Thymus (tissue), 11 donors: Measurements from ENCODE around the gene GREM2. TPM values are rescaled to one million over a fixed set of nuclear protein-coding genes. Genes with fewer than 3 reads are reported as not detected.

Experiments
- DNase-seq, 9 donors: peaks; one replicate each; pipeline ENCODE4 v3.0.0-alpha.2; 2013; ENCODE audit warnings: low spot score in 9 of 9, low read depth in 6 of 9, missing footprints in 1 of 9
- H3K27ac ChIP-seq, 2 donors: one replicate each; pipeline ENCODE4 v1.5.1; 2013; ENCODE audit warnings: control low read depth in 1 of 2, low read depth in 1 of 2, low read length in 1 of 2, mild to moderate bottlenecking in 1 of 2, moderate library complexity in 1 of 2
- H3K27me3 ChIP-seq, 2 donors: one replicate each; pipeline ENCODE4 v1.5.1; 2013; ENCODE audit warnings: low read length in 1 of 2; ENCODE audit not compliant: control insufficient read depth in 2 of 2, insufficient read depth in 1 of 2
- H3K36me3 ChIP-seq, 2 donors: one replicate each; pipeline ENCODE4 v1.5.1; 2013; ENCODE audit warnings: low read length in 1 of 2, mild to moderate bottlenecking in 1 of 2, moderate library complexity in 1 of 2; ENCODE audit not compliant: control insufficient read depth in 2 of 2, insufficient read depth in 2 of 2
- H3K4me1 ChIP-seq, 2 donors: one replicate each; pipeline ENCODE4 v1.5.1; 2013; ENCODE audit warnings: low read length in 2 of 2; ENCODE audit not compliant: control insufficient read depth in 2 of 2, insufficient read depth in 2 of 2
- H3K4me3 ChIP-seq, 2 donors: one replicate each; pipeline ENCODE4 v1.5.1; 2013; ENCODE audit warnings: low read length in 2 of 2, control low read depth in 1 of 2, mild to moderate bottlenecking in 1 of 2
- H3K9me3 ChIP-seq, 2 donors: one replicate each; pipeline ENCODE4 v1.5.1; 2013; ENCODE audit warnings: low read length in 1 of 2, mild to moderate bottlenecking in 1 of 2; ENCODE audit not compliant: control insufficient read depth in 2 of 2, insufficient read depth in 1 of 2
- WGBS: extraction: QIAGEN DNeasy Blood & Tissue Kit; methylation state at CpG from one replicate; pipeline ENCODE4 v1.1.7; 2013; 5-methylcytosine and 5-hydroxymethylcytosine counted together
- polyA plus RNA-seq: library from polyadenylated mRNA; stranded (reverse); fragments of 200-250 nt; gene quantifications from one replicate; pipeline ENCODE4 v1.2.3, GENCODE V29; 2013
- total RNA-seq: library from RNA; stranded (reverse); fragments of 120-200 nt; gene quantifications from one replicate; pipeline ENCODE4 v1.2.4, GENCODE V29; 2013
- donor health status: healthy.

Gene GREM2
- total and polyA plus RNA-seq, 2 donors = 0.09 TPM; not detected in 1

DNA sequence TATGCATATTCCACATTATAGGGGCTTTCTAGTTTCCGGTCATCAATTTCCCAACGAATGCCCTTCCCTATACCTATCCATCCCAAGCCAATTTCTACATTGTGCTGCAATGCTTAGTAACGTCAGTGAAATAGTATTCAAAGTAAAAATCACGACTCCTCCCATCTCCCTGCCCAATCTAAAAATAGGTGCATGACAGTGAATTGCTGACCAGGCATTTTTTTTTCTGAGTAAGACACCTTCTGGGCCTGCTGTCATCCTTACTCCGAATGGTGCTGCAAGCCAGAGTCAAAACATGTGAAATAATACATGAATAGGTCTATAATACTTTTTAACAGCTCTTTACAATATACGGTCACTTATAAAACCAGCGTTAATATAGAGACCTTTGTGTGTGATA lies 120.2 kb downstream of the GREM2 start:
- DNase-seq = no peak
- H3K4me1 ChIP-seq = no peaks in the 10 kb centered on the region
- no peak overlapping the region for H3K27ac ChIP-seq
- H3K27me3 ChIP-seq = peaks cover 0 to 7% of the 10 kb centered on the region in 2 donors
- H3K36me3 ChIP-seq = no peaks in the 10 kb centered on the region
- peaks cover 0 to 6% of the 10 kb centered on the region in 2 donors for H3K9me3 ChIP-seq
- H3K4me3 ChIP-seq = no peak overlapping the region
- WGBS = 91% methylated on average over 7 of the region's 7 CpGs

DNA sequence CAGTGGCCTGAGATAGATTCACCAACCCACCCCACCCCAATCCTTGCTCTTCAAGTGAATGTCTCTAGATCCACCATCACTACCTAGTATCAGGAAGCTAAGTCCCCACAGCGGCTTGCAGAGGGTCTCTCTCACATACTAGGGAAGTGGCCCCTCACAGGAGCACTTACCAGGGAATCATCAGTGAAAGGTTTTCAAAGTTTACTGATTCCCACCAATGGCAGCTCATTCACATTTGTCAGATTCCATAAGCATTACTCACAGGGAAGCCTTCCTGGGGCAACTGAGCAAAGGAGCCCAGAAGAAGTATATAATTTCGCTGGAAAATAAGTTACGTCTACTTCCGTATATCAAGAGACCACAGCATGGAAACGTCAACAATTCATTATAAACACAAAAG lies 120.8 kb downstream of the GREM2 start:
- 86% methylated on average over 5 of the region's 5 CpGs for WGBS
- Histone ChIP-seq H3K36me3 (no peaks in the 10 kb centered on the region), H3K4me3 (no peak overlapping the region), H3K9me3 (peaks cover 0 to 6% of the 10 kb centered on the region in 2 donors), H3K4me1 (no peaks in the 10 kb centered on the region), H3K27ac (no peak overlapping the region), H3K27me3 (peaks cover 0 to 7% of the 10 kb centered on the region in 2 donors)
- DNase-seq = no peak

DNA sequence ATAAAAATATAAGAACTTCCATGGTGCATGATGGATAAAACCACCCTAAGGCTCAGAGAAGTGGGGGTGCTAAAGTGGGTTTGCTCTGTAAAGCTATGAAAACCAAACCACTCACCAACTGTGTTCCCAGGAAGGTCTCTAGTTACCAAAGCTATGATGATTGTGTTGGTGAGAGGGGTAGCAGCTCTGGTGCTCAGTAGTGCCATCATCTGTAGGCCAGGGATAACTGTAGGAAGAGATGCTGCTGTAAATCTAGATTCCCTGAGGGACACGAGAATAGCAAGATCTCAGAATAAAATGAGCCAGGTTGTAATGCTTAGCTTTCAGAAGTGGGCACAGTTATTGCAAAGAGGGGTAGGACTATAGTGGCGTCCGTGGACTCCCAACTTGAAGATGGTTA lies 124.5 kb downstream of the GREM2 start:
- no peaks in the 10 kb centered on the region for H3K36me3 ChIP-seq
- H3K4me3 ChIP-seq = no peak overlapping the region
- peaks cover 0 to 3% of the 10 kb centered on the region in 2 donors for H3K27me3 ChIP-seq
- no peak for DNase-seq
- 88% methylated on average over 3 of the region's 3 CpGs for WGBS
- no peaks in the 10 kb centered on the region for H3K4me1 ChIP-seq
- no peak overlapping the region for H3K27ac ChIP-seq
- no peaks in the 10 kb centered on the region for H3K9me3 ChIP-seq

DNA sequence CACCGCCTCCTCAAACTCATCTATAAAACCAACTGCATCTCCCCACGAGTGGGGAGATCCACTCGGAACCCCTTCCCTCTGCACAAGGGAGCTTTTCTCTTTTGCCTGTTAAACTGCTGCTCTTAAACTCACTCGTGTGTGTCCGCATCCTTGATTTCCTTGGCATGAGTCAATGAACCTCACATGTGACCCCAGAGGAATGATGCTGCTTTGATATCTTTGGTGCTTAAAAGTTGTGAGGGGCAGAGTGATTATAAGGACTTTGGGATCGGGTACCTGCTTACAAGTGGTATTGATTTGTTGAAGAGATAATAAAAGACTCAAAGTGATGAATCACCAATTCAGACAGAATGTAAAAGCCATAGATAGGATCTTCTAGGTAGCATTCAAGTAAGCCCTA lies 125.3 kb downstream of the GREM2 start:
- WGBS = 88% methylated on average over 6 of the region's 6 CpGs
- no peak overlapping the region for H3K27ac ChIP-seq

DNA sequence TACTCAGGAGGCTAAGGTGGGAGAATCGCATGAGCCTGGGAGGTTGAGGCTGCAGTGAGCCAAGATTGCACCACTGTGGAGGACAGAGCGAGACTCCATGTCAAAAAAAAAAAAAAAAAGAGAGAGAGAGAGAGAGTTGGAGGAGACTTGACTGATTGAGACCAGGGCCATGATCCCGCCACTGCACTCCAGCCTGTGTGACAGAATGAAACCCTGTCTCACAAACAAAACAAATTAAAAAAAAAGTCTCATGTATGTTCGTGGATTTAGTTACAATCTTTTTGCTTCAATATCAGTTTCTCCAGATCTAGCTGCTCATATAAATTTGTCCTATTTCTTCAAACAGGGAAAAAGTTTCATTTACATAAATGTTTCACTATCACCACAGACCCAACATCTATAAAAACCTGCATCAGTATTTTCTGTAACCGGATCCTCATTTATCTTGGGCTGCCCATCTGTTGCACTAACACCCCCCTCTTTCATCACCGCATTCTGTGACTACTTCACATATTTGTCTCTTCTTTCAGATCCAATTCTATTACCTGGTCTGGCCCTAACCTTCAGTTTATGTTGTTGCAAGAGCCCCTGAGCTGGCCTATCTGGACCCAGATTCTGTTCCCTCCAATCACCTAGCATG lies 127.0 kb downstream of the GREM2 start:
- Histone ChIP-seq H3K4me3 (no peak overlapping the region), H3K27ac (no peak overlapping the region), H3K27me3 (no peaks in the 10 kb centered on the region), H3K36me3 (no peaks in the 10 kb centered on the region), H3K9me3 (no peaks in the 10 kb centered on the region), H3K4me1 (no peaks in the 10 kb centered on the region)
- WGBS = 91% methylated on average over 6 of the region's 6 CpGs
- DNase-seq = no peak

More for the DNA sequence above, 125.3 kb downstream of the GREM2 start:
- no peak overlapping the region for H3K4me3 ChIP-seq
- H3K36me3 ChIP-seq = no peaks in the 10 kb centered on the region
- no peaks in the 10 kb centered on the region for H3K4me1 ChIP-seq
- no peaks in the 10 kb centered on the region for H3K27me3 ChIP-seq
- no peaks in the 10 kb centered on the region for H3K9me3 ChIP-seq
- no peak for DNase-seq

DNA sequence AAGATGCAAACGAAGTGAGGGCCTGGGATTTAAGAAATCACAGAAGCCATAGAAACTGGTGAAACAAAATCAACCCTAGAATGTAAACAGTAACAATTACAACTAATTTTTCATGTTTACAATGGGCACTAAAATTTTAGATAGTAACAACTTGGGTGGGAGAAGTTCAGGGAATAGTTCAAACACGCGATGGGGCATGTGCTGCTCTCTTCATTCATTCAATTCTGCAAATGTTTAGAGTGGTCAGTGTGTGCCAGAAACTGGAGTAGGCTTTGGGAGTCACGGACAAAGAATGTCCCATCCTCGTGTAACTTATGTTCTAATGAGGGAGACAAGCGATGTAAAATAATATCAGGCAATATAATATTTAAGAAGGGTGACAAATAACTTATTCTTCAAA lies 133.4 kb downstream of the GREM2 start:
- H3K9me3 ChIP-seq = no peaks in the 10 kb centered on the region
- 89% methylated on average over 6 of the region's 6 CpGs for WGBS
- H3K27me3 ChIP-seq = no peaks in the 10 kb centered on the region
- H3K36me3 ChIP-seq = no peaks in the 10 kb centered on the region
- no peak overlapping the region for H3K4me3 ChIP-seq
- H3K4me1 ChIP-seq = no peaks in the 10 kb centered on the region
- H3K27ac ChIP-seq = no peak overlapping the region
- no peak for DNase-seq

DNA sequence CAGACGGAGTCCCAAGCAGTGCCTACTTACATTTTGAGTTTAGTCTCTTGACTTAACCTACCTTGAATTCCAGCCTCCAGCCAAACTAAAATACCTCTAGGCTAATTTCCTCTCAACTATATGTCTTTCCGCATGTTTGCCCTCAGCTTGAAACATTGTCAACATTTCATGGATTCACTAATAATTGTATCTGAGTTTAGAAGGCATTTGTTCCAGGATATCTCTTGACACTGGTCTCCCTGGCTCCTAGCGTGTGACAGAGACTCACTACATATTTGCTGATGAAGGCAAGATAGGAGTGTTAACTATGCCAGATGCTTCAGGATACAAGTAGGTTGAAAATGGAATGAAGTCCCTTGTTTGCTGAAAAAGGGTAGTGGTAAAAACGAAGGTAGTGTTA lies 136.1 kb downstream of the GREM2 start:
- Histone ChIP-seq H3K4me1 (no peaks in the 10 kb centered on the region), H3K9me3 (no peaks in the 10 kb centered on the region), H3K27ac (no peak overlapping the region), H3K4me3 (no peak overlapping the region), H3K27me3 (no peaks in the 10 kb centered on the region), H3K36me3 (no peaks in the 10 kb centered on the region)
- DNase-seq = no peak
- 82% methylated on average over 4 of the region's 4 CpGs for WGBS

DNA sequence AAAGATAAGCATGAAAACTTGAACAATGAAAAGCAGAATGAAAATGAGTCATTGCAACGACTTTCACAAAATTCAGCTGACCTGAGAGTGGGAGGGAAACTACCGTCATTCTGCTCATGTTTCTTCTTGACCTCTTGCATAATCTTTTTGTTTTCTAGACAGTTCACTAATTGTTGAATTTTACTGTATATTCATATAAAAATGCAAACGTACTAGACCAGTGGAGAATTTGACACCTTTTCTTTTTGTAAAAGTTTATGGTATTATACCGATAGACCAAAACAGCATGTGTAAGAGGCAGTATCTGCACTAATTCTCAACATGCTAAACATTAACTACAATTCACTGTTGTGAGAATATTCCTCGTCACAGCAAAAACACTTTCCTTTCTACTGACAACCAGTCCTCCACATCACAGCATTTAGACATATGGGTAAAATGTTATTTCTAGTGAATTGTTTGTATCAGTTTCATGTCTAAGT lies 137.8 kb downstream of the GREM2 start:
- no peak overlapping the region for H3K27ac ChIP-seq
- H3K9me3 ChIP-seq = no peaks in the 10 kb centered on the region
- H3K36me3 ChIP-seq = no peaks in the 10 kb centered on the region
- no peak overlapping the region for H3K4me3 ChIP-seq
- 74% methylated on average over 5 of the region's 5 CpGs for WGBS
- no peaks in the 10 kb centered on the region for H3K27me3 ChIP-seq
- H3K4me1 ChIP-seq = no peaks in the 10 kb centered on the region
- no peak for DNase-seq

DNA sequence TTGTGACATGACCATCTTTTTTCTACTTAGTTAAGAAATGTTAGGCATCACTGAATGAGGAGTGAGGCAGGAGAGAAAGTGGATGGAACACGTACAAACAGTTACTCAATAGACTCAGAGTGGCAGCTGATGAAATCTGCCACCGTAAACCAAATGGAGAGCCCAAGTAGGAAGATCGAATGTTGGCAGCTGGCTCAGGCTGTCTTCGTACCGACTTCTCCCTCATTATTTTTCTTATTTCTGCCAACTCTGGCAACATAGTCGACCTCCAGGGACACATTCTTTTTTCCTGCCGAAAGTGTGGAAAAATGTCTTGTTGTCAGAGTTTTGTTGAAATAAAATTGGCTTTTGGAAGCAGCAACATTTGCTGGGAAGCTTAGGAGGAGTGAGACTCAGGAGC lies 143.3 kb downstream of the GREM2 start:
- Histone ChIP-seq H3K9me3 (no peaks in the 10 kb centered on the region), H3K4me3 (no peak overlapping the region), H3K36me3 (no peaks in the 10 kb centered on the region), H3K27ac (no peak overlapping the region), H3K27me3 (no peaks in the 10 kb centered on the region), H3K4me1 (no peaks in the 10 kb centered on the region)
- no peak for DNase-seq
- 84% methylated on average over 7 of the region's 7 CpGs for WGBS
